Fibroblast of the conjunctiva (primary cell): ENCODE results near the gene UCN.
A peak's percentile ranks its signal among the peaks of the same experiment; 100 is the strongest.
"Not testable (repeated sequence)": the region's sequence is repeated elsewhere in the genome, so short reads cannot be mapped to it uniquely, and the experiment has no call there.

Experiments
- DNase-seq: peaks from one replicate; pipeline ENCODE4 v3.0.0-alpha.2; 2010; ENCODE audit warnings: low read depth

The UCN gene, protein sequence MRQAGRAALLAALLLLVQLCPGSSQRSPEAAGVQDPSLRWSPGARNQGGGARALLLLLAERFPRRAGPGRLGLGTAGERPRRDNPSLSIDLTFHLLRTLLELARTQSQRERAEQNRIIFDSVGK

GRCh38 chr2:27308359-27308881, at the start of gene UCN:
UCN (minus strand) TSS chr2:27308445; CDS start chr2:27307895, 550 bp downstream.
- no peak for DNase-seq

GRCh38 chr2:27356382-27357181, 48.3 kb upstream of the UCN start, which contains the start of gene GTF3C2:
GTF3C2 (minus strand) TSS chr2:27356764; CDS start chr2:27343554, 13,210 bp downstream.
- peak; percentile 94 for DNase-seq

DNA sequence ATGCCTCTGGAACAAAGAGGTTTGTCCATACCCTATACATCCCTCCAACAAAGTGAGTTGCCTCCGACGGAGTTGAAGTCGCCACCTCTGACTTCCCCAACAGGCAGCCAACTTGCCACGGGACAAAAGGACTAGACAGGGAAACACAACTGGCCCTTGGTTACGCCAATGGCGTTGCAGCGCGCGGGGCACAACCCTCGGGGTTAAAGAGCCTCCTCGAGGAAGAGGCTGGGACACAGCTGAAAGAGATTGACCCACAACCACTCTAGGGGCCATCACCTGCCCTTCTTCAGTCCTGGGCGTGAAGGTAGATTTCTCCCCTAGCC, 47.8 kb upstream of the UCN start:
- DNase-seq, result no peak

DNA sequence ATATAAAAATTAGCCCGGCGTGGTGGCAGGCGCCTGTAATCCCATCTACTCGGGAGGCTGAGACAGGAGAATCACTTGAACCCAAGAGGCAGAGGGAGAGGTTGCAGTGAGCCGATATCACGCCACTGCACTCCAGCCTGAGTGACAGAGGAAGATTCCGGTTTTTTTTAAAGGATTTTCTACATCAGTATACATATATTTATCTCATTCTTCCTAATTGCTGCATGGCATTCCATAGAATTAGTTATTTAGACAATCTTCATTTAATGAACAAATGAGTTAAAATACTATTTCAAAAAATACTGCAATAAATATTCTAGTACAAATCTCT, 46.3 kb upstream of the UCN start:
- DNase-seq, result no peak

DNA sequence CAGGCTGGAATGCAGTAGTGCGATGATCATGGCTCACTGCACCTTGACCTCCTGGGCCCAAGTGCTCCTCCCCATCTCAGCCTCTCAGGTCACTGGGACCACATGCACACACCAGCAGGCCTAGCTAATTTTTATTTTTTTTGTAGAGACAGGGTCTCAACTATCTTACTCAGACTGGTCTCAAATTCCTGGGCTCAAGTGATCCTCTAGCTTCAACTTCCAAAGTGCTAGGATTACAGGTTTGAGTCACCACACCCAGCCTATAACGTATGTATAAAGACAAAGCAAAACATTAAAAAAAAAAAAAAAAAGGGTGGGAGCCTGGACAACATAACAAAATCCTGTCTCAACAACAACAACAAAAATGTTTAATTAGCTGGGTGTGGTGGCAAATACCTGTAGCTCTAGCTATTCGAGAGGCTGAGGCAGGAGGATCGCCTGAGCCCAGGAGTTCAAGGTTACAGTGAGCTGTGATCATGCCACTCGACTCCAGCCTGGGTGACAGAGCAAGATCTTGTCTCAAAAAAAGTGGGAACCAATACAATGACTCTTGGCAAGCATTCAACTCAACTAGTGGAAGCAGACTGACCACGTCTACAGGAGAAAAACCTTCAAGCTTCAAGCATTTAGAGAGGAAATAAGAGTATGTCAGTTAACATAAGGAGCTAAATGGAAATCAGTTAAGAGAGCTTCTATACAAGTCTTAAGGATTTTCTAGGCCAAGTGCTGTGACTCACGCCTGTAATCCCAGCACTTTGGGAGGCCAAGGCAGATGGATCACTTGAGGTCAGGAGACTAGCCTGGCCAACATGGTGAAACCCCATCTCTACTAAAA, 45.7 kb upstream of the UCN start:
- no peak for DNase-seq

- not testable (repeated sequence) for DNase-seq
These were observed 45.1 kb upstream of the UCN start for GRCh38 chr2:27353386-27353761.

DNA sequence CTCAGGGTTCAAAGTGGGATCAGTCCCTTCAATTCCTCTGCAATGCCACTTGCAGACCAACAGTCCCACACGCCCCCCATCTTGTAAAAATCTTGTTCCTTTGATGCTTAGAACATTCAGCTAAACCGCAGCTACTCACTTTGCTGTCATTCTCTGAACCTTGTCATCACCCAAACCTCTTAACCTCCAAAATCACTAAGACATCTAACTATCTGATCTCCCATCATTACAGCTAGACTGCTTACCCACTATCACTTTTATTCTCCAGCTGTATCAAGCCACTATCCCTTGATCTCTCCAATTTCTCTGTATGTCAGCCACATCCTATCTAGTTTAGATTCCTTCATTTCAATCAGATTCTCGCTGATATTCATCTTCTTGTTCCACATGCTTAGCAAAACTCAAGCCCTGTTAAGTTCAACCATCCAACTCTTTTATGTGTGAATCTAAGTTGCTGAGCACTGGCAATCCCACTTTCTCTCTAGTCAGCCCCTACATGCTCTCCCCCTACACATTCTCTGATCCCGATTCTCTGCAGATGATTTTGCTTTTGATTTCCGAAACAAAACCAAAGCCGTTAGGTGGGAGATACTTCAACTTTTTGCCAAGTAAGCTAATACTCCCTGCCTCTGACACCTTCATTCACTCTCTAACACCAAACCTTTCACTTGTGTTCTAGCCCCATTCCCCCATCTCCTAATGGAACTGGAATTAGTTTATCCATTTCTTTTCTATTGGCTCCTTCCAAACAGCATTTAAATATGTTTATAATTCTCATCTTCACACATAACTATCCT, 43.8 kb upstream of the UCN start:
- DNase-seq, result no peak

GRCh38 chr2:27350106-27350693, 42.0 kb upstream of the UCN start:
- DNase-seq, result no peak

DNA sequence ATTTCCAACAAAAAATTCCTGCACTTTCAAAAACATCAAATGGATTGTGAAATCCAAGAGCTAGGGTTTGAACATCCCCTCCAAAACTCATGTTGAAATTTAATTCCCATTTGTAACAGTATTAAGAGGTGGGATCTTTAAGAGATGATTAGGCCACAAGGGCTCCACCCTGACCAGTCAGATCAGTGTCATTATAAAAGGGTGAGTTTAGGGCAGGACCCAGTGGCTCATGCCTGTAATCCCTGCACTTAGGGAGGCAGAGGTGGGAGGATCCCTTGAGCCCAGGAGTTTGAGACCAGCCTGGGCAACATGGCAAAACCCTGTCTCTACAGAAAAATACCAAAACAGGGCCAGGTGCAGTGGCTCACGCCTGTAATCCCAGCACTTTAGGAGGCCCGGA, 39.4 kb upstream of the UCN start:
- DNase-seq, result no peak

GRCh38 chr2:27336173-27336572, 27.9 kb upstream of the UCN start:
- DNase-seq, result no peak

DNA sequence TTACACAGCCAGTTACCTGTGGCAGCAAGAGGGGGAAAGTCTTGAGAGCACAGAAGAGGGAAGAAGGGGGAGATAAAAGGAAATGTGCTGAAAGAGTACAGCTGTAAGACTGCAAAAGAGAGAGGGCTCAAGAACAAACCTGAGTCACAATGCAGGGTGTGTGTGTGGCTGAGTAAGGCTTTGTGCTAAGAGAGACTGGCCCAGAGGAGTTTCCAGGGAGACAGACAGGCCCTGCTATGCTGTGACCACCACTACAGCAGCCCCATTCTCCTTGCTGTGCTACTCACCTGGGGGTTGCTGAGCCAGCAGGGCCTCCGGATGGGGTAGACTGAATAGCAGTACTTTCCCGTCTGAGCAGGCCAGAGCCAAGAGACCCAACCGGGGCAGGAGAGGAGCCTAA, 27.1 kb upstream of the UCN start:
- DNase-seq, result no peak

DNA sequence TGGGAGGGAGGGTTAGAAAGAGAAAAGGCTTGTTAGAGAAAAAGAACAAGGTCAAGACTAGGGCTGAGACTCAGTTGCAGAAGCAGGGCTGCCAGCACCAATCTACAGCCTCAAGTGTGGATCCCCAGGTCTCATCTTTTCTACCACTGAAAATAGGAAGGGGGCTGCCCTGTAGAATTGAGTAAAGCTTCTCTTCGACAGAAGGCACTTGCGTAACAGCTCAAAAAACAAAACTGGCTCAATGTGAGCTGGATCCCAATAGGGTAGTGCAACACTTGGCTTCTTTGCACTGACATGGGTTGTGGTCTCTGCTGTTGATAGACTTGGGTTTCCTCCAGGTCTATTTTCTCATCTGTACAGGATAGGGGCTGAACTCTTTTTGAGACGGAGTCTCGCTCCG, 16.5 kb upstream of the UCN start:
- DNase-seq, result no peak

- DNase-seq, result no peak
These were observed 15.5 kb upstream of the UCN start for GRCh38 chr2:27323596-27324285.

- DNase-seq, result peak; percentile 84
These were observed 14.7 kb upstream of the UCN start, which contains the start of gene MPV17 for GRCh38 chr2:27322766-27323595. MPV17 (minus strand) TSS chr2:27323097; CDS start chr2:27322517, 580 bp downstream.

GRCh38 chr2:27322301-27322765, 14.1 kb upstream of the UCN start:
- no peak for DNase-seq

- peak; percentile 98 for DNase-seq
These were observed 12.8 kb upstream of the UCN start for GRCh38 chr2:27320958-27321543.

DNA sequence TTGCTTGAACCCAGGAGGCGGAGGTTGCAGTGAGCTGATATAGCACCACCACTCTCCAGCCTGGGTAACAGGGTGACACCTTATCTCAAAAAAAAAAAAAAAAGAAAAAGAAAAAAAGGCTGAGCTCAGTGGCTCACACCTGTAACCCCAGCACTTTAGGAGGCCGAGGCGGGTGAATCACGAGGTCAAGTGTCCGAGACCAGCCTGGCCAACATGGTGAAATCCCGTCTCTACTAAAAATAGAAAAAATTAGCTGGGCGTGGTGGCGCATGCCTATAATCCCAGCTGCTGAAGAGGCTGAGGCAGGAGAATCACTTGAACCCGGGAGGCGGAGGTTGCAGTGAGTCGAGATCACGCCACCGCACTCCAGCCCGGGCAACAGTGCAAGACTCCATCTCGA, 11.6 kb upstream of the UCN start:
- not testable (repeated sequence) for DNase-seq

GRCh38 chr2:27316655-27317412, 8.6 kb upstream of the UCN start:
- DNase-seq, result no peak

DNA sequence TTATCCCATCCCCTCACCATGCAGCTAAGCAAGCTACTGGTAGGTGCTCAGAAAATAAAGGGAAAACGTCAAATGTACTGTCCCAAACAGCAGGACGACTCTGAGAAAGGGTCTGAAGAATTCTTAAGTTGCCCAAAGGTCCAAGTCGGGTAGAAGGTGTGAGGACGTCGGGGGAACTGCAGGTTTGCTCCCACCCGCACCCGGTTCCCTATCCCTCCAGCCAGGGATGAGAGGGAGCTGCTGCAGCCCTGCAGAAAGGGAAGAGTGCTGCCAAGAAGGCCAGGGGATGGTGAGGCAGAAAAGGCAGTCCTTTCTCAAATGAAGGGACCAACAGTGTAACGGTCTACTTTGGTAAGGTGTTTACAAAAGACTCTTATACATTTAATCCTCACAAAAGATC, 6.9 kb upstream of the UCN start:
- no peak for DNase-seq
